Astrocyte (in vitro differentiated cells and primary cell): ENCODE results near the gene THYN1. TPM values are rescaled to one million over a fixed set of nuclear protein-coding genes. Genes with fewer than 3 reads are reported as not detected.
A peak's percentile ranks its signal among the peaks of the same experiment; 100 is the strongest.

Experiments
- DNase-seq: peaks from one replicate; pipeline ENCODE4 v3.0.0-alpha.2; 2010; ENCODE audit warnings: low read depth
- FAIRE-seq: peaks from 2 replicates; lab custom pipeline; 2011; peaks lifted over from hg19 to GRCh38; lab: Jason Lieb, UNC
- H2AFZ ChIP-seq: 2 replicates; pipeline ENCODE4 v1.6.0; 2012; ENCODE audit warnings: low read depth, low read length, inconsistent platforms
- H3K27ac ChIP-seq: 2 replicates; pipeline ENCODE4 v1.5.1; 2011; ENCODE audit warnings: low read depth, low read length, inconsistent platforms
- H3K27me3 ChIP-seq: 2 replicates; pipeline ENCODE4 v1.6.0; 2011; ENCODE audit warnings: low read length, inconsistent platforms; ENCODE audit not compliant: insufficient read depth
- H3K36me3 ChIP-seq: 2 replicates; pipeline ENCODE4 v1.5.1; 2011; ENCODE audit warnings: low read length, inconsistent platforms; ENCODE audit not compliant: insufficient read depth
- H3K4me1 ChIP-seq: 2 replicates; pipeline ENCODE4 v1.5.1; 2011; ENCODE audit warnings: low read length, inconsistent platforms; ENCODE audit not compliant: insufficient read depth
- H3K4me2 ChIP-seq: 2 replicates; pipeline ENCODE4 v1.6.0; 2012; ENCODE audit warnings: low read length, inconsistent platforms
- H3K4me3 ChIP-seq: 2 replicates; pipeline ENCODE4 v1.5.1; 2011; ENCODE audit warnings: low read depth, mild to moderate bottlenecking, low read length, inconsistent platforms; ENCODE audit not compliant: insufficient read depth
- H3K79me2 ChIP-seq: 2 replicates; pipeline ENCODE4 v1.6.0; 2012; ENCODE audit warnings: mild to moderate bottlenecking, low read length, inconsistent platforms; ENCODE audit not compliant: insufficient read depth
- H3K9ac ChIP-seq: 2 replicates; pipeline ENCODE4 v1.6.0; 2012; ENCODE audit warnings: mild to moderate bottlenecking, low read length, inconsistent platforms
- H3K9me3 ChIP-seq: 2 replicates; pipeline ENCODE4 v1.5.1; 2012; ENCODE audit warnings: low read depth, mild to moderate bottlenecking, low read length, inconsistent platforms; ENCODE audit not compliant: insufficient read depth
- H4K20me1 ChIP-seq: 2 replicates; pipeline ENCODE4 v1.6.0; 2012; ENCODE audit warnings: low read length, inconsistent platforms; ENCODE audit not compliant: insufficient read depth
- H3K27ac Mint-ChIP-seq: one replicate; pipeline ENCODE4 v1.8.0; 2021; ENCODE audit warnings: mild to moderate bottlenecking, mixed read lengths; ENCODE audit not compliant: unreplicated experiment
- H3K27me3 Mint-ChIP-seq: one replicate; pipeline ENCODE4 v1.8.0; 2021; ENCODE audit warnings: low read depth, mixed read lengths; ENCODE audit not compliant: unreplicated experiment
- H3K36me3 Mint-ChIP-seq: one replicate; pipeline ENCODE4 v1.8.0; 2021; ENCODE audit warnings: low read depth, mixed read lengths; ENCODE audit not compliant: unreplicated experiment
- H3K4me1 Mint-ChIP-seq: one replicate; pipeline ENCODE4 v1.8.0; 2021; ENCODE audit warnings: low read depth, mixed read lengths; ENCODE audit not compliant: unreplicated experiment
- H3K4me3 Mint-ChIP-seq: one replicate; pipeline ENCODE4 v1.8.0; 2021; ENCODE audit warnings: mild to moderate bottlenecking, moderate library complexity, mixed read lengths; ENCODE audit not compliant: unreplicated experiment
- H3K9me3 Mint-ChIP-seq: one replicate; pipeline ENCODE4 v1.8.0; 2021; ENCODE audit warnings: mild to moderate bottlenecking, mixed read lengths; ENCODE audit not compliant: unreplicated experiment
- CTCF ChIP-seq: IDR thresholded peaks from 2 replicates; pipeline ENCODE4 v1.5.1; 2011; ENCODE audit warnings: low read depth, mild to moderate bottlenecking, inconsistent platforms, low read length, moderate library complexity; ENCODE audit not compliant: insufficient read depth
- EZH2 ChIP-seq: IDR thresholded peaks from 2 replicates; pipeline ENCODE4 v1.6.1; 2012; ENCODE audit warnings: mild to moderate bottlenecking, low read length, inconsistent platforms; ENCODE audit not compliant: insufficient read depth
- total RNA-seq: library from RNA; stranded (reverse); gene quantifications from 2 replicates; pipeline ENCODE4 v1.2.1, GENCODE V29; 2021

Gene THYN1
- total RNA-seq, 1 donor from 2014 or later: 30.5 TPM

DNA sequence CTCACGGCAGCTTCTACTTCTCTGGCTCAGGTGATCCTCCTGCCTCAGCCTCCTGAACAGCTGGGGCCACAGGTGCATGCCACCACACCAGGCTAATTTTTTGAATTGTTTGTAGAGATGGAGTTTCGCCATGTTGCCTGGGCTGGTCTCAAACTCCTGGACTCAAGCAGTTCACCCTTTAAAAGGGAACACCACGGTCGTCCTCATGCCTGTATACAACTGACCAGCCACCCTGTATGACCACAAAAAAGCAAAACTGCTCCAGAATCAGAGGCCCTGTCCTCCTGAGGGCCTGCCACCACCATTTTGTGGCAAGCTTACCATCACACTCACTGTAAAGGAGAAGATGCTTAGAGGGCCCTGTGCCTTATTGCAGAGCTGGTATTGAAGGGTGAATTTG, 25.2 kb upstream of the THYN1 start:
- DNase-seq (no peak), FAIRE-seq (no peak)
- no peaks in the 10 kb centered on the region for H3K79me2 ChIP-seq
- TF ChIP-seq CTCF: no peak
- TF ChIP-seq EZH2: no peak
- peaks cover 3% of the 10 kb centered on the region for H3K9me3 Mint-ChIP-seq
- peaks cover 48% of the 10 kb centered on the region for H3K27me3 Mint-ChIP-seq
- H2AFZ ChIP-seq: no peak overlapping the region
- H3K4me1 ChIP-seq: peaks cover 10% of the 10 kb centered on the region
- no peak overlapping the region for H3K4me3 ChIP-seq
- H3K9me3 ChIP-seq: peaks cover 7% of the 10 kb centered on the region
- no peak overlapping the region for H3K4me3 Mint-ChIP-seq
- no peak overlapping the region for H3K27ac Mint-ChIP-seq
- no peak overlapping the region for H3K9ac ChIP-seq
- peaks cover 4% of the 10 kb centered on the region for H3K4me1 Mint-ChIP-seq
- H3K27ac ChIP-seq: no peak overlapping the region
- H3K27me3 ChIP-seq: peaks cover 53% of the 10 kb centered on the region
- H3K36me3 ChIP-seq: no peaks in the 10 kb centered on the region
- no peak overlapping the region for H3K4me2 ChIP-seq
- no peaks in the 10 kb centered on the region for H3K36me3 Mint-ChIP-seq
- H4K20me1 ChIP-seq: no peaks in the 10 kb centered on the region

- Mint-ChIP-seq H3K4me3 (peak overlapping the region; percentile 85), H3K36me3 (no peaks in the 10 kb centered on the region), H3K27ac (peak overlapping the region; percentile 44), H3K27me3 (peaks cover 55% of the 10 kb centered on the region), H3K9me3 (peaks cover 3% of the 10 kb centered on the region), H3K4me1 (peaks cover 4% of the 10 kb centered on the region)
- peaks cover 62% of the 10 kb centered on the region for H3K27me3 ChIP-seq
- peak overlapping the region; percentile 34 for H2AFZ ChIP-seq
- TF ChIP-seq EZH2: no peak
- H3K4me2 ChIP-seq: peak overlapping the region; percentile 81
- H4K20me1 ChIP-seq: no peaks in the 10 kb centered on the region
- H3K36me3 ChIP-seq: no peaks in the 10 kb centered on the region
- H3K79me2 ChIP-seq: no peaks in the 10 kb centered on the region
- DNase-seq (no peak), FAIRE-seq (no peak)
- H3K4me3 ChIP-seq: no peak overlapping the region
- no peak overlapping the region for H3K9ac ChIP-seq
- peaks cover 10% of the 10 kb centered on the region for H3K4me1 ChIP-seq
- peaks cover 7% of the 10 kb centered on the region for H3K9me3 ChIP-seq
- no peak overlapping the region for H3K27ac ChIP-seq
Observed at GRCh38 chr11:134277183-134278001, 24.2 kb upstream of the THYN1 start.

GRCh38 chr11:134276396-134277182, 23.4 kb upstream of the THYN1 start:
- Histone ChIP-seq H3K36me3 (no peaks in the 10 kb centered on the region), H3K4me3 (peak overlapping the region; percentile 37), H3K9ac (no peak overlapping the region), H3K4me1 (peaks cover 10% of the 10 kb centered on the region), H3K79me2 (no peaks in the 10 kb centered on the region), H3K27me3 (peaks cover 68% of the 10 kb centered on the region), H3K27ac (no peak overlapping the region), H4K20me1 (no peaks in the 10 kb centered on the region), H3K4me2 (peak overlapping the region; percentile 81), H3K9me3 (peaks cover 7% of the 10 kb centered on the region), H2AFZ (peak overlapping the region; percentile 78)
- H3K27ac Mint-ChIP-seq: no peak overlapping the region
- peaks cover 61% of the 10 kb centered on the region for H3K27me3 Mint-ChIP-seq
- H3K36me3 Mint-ChIP-seq: no peaks in the 10 kb centered on the region
- peaks cover 3% of the 10 kb centered on the region for H3K9me3 Mint-ChIP-seq
- H3K4me1 Mint-ChIP-seq: peaks cover 4% of the 10 kb centered on the region
- TF ChIP-seq CTCF (no peak), EZH2 (peak; percentile 95)
- peak overlapping the region; percentile 86 for H3K4me3 Mint-ChIP-seq
- FAIRE-seq (no peak), DNase-seq (no peak)
